Measurements from ENCODE around the gene FAM107A. TPM values are rescaled to one million over a fixed set of nuclear protein-coding genes. Genes with fewer than 3 reads are reported as not detected.

FAM107A gene
- total and polyA plus RNA-seq, 2 of the 4 experiments (the other 2 are of a cell fraction): not detected

DNA sequence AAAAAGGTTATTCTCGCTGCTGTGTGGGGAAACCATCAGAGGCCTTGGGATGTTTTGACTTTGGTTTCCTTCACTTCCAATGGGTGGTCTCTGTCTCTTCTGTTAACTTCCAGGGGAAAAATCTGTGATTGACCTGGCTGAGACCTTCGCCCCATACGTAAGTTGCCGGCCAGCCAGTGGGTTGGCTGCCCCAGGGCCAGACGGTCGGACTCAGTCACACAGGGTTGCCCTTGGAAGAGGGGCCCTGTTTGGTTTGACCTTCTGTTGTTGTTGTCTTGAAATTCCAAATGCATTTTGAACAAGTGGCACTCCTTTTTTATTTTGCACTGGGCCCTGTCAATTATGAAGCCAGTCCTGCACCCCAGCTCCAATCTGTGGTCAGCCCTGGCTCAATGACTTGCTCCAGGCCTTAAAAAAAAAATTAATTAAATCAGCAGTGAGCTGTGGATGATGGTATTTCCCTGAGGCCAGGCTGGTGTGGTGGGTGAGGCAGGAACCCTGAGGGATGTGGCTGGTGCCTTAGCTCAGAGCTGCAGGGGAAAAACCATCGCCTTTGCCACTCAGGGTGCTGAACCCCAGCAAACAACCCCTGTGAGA, 4.5 kb downstream of the FAM107A start:
- no peak overlapping the region for H2BK120ac ChIP-seq (ENCODE audit: low read depth, low read length)
- intact Hi-C loops (cut with micrococcal nuclease): no loop called here
- H3K79me1 ChIP-seq (ENCODE audit: low read depth in 1 of 2, low read length in 2 of 2): no peaks in the 10 kb centered on the region
- BruUV-seq (replicated peaks): no TSS peak
- 94% methylated on average over 6 of the region's 7 CpGs; no CpG with 5 or more reads in 1 of the 2 experiments for WGBS, 2 experiments (ENCODE audit: extremely low coverage in 2 of 2, insufficient read length in 1 of 2)
- no peak overlapping the region for H3K4ac ChIP-seq (ENCODE audit: low read depth, low read length)
- H4K91ac ChIP-seq (ENCODE audit: insufficient read depth, low read depth, low read length): no peak overlapping the region
- no peak overlapping the region for H3K4me2 ChIP-seq (ENCODE audit: low read depth, low read length)
- H3K9ac ChIP-seq (ENCODE audit: low read depth, low read length): no peak overlapping the region
- no peaks in the 10 kb centered on the region for H4K20me1 ChIP-seq (ENCODE audit: insufficient read depth, low read length)
- H3K36me3 ChIP-seq (ENCODE audit: control insufficient read depth, insufficient read depth, low read length): no peaks in the 10 kb centered on the region
- no peak overlapping the region for H3K14ac ChIP-seq (replicated peaks; ENCODE audit: low read depth, low read length)
- H4K5ac ChIP-seq (ENCODE audit: low read depth, low read length): no peak overlapping the region
- peaks cover 3% of the 10 kb centered on the region; the same call in 1 of the 2 replicates for H3K9me1 ChIP-seq (ENCODE audit: insufficient read depth, low read length)
- TF ChIP-seq NFE2L2 (IDR thresholded peaks at IDR 0.05; ENCODE audit: low read depth, low read length) (no peak), RCOR1 (IDR thresholded peaks at IDR 0.05; ENCODE audit: insufficient replicate concordance, low read length) (no peak), BHLHE40 (IDR thresholded peaks at IDR 0.05; ENCODE audit: low read depth, low read length) (no peak), MXI1 (IDR thresholded peaks at IDR 0.05; ENCODE audit: borderline replicate concordance, low read depth, low read length) (no peak), MAFK (IDR thresholded peaks at IDR 0.05; ENCODE audit: low read depth, low read length) (no peak), SMC3 (IDR thresholded peaks at IDR 0.05; ENCODE audit: low read depth, low read length) (no peak), FOS (IDR thresholded peaks at IDR 0.05; ENCODE audit: low read depth, low read length) (no peak), MAZ (IDR thresholded peaks at IDR 0.05; ENCODE audit: borderline replicate concordance, low read depth, low read length) (no peak), RAD21 (IDR thresholded peaks at IDR 0.05; ENCODE audit: low read length) (no peak), USF2 (IDR thresholded peaks at IDR 0.05; ENCODE audit: low read depth, low read length) (no peak), RFX5 (IDR thresholded peaks at IDR 0.05; ENCODE audit: low read depth, low read length) (no peak), POLR2A (IDR thresholded peaks at IDR 0.05; ENCODE audit: low read depth, low read length) (no peak), CHD1 (IDR thresholded peaks at IDR 0.05; ENCODE audit: low read depth, low read length) (no peak), CEBPB (IDR thresholded peaks at IDR 0.05; ENCODE audit: low read depth, low read length) (no peak)
- TF ChIP-seq, protein P1, sequence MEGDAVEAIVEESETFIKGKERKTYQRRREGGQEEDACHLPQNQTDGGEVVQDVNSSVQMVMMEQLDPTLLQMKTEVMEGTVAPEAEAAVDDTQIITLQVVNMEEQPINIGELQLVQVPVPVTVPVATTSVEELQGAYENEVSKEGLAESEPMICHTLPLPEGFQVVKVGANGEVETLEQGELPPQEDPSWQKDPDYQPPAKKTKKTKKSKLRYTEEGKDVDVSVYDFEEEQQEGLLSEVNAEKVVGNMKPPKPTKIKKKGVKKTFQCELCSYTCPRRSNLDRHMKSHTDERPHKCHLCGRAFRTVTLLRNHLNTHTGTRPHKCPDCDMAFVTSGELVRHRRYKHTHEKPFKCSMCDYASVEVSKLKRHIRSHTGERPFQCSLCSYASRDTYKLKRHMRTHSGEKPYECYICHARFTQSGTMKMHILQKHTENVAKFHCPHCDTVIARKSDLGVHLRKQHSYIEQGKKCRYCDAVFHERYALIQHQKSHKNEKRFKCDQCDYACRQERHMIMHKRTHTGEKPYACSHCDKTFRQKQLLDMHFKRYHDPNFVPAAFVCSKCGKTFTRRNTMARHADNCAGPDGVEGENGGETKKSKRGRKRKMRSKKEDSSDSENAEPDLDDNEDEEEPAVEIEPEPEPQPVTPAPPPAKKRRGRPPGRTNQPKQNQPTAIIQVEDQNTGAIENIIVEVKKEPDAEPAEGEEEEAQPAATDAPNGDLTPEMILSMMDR (conservative IDR thresholded peaks at IDR 0.05; ENCODE audit: low read depth, low read length): no peak
- TF ChIP-seq, protein P2, sequence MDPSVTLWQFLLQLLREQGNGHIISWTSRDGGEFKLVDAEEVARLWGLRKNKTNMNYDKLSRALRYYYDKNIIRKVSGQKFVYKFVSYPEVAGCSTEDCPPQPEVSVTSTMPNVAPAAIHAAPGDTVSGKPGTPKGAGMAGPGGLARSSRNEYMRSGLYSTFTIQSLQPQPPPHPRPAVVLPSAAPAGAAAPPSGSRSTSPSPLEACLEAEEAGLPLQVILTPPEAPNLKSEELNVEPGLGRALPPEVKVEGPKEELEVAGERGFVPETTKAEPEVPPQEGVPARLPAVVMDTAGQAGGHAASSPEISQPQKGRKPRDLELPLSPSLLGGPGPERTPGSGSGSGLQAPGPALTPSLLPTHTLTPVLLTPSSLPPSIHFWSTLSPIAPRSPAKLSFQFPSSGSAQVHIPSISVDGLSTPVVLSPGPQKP (IDR thresholded peaks at IDR 0.05; ENCODE audit: borderline replicate concordance, low read depth, low read length): no peak
- H3K27ac ChIP-seq (ENCODE audit: insufficient read depth, low read length): no peak overlapping the region
- in situ Hi-C loops (cut with MboI; ENCODE audit: low sequenced_read_pairs): loop anchor here (25.0 kb wide), 1 partner anchor 415 kb away; no protein-coding TSS in a partner anchor
- H3K4me1 ChIP-seq (ENCODE audit: control insufficient read depth, insufficient read depth, low read length): no peaks in the 10 kb centered on the region; the same call in 1 of the 2 replicates
- no peak overlapping the region for H3K23ac ChIP-seq (ENCODE audit: low read depth, low read length)
- H3K9me3 ChIP-seq (ENCODE audit: control insufficient read depth, insufficient read depth, low read length): peaks cover 5% of the 10 kb centered on the region; the same call in 1 of the 2 replicates
- no peak overlapping the region for H2AK5ac ChIP-seq (ENCODE audit: low read depth, low read length)
- DNase-seq (no peak), ATAC-seq (ENCODE audit: low read depth) (no peak)
- H3K4me3 ChIP-seq (ENCODE audit: insufficient read depth, low read depth, low read length): no peak overlapping the region
- H2BK5ac ChIP-seq (ENCODE audit: low read depth, low read length, poor library complexity, severe bottlenecking): no peak overlapping the region
- no peak overlapping the region for H2AFZ ChIP-seq (replicated peaks; ENCODE audit: low read length, poor library complexity)
- H4K8ac ChIP-seq (ENCODE audit: low read depth in 2 of 2, low read length in 2 of 2): no peak overlapping the region
- H2BK15ac ChIP-seq (ENCODE audit: low read depth, low read length): no peak overlapping the region
- no peak overlapping the region for H2AK9ac ChIP-seq (replicated peaks; ENCODE audit: low read depth, low read length, poor library complexity)
- no peak overlapping the region for H3K56ac ChIP-seq (ENCODE audit: extremely low read depth, insufficient read depth, low read length)
- H3K27me3 ChIP-seq (ENCODE audit: control insufficient read depth, insufficient read depth, low read length): peaks cover 14% of the 10 kb centered on the region
- ChIA-PET POLR2A (ENCODE audit: unreplicated experiment) (no interaction called here), CTCF (interaction anchor here (0.8 to 8.3 kb wide), 2 partner anchors 12 to 57 kb away, joined by 3 to 69 read pairs; no protein-coding TSS in a partner anchor)
- H2BK20ac ChIP-seq (ENCODE audit: low read depth, low read length): no peak overlapping the region
- H3K18ac ChIP-seq (ENCODE audit: low read depth, low read length): no peak overlapping the region
- dilution Hi-C loops (cut with HindIII; ENCODE audit: low sequenced_read_pairs, unreplicated experiment): no loop called here

Data from IMR-90 (cell line).